ENCODE results near the gene SACM1L. TPM values are rescaled to one million over a fixed set of nuclear protein-coding genes. Genes with fewer than 3 reads are reported as not detected.

The SACM1L gene
- total and polyA plus RNA-seq, 2 donors (not counting 3 experiments of a cell fraction or from before 2014, with no cell fraction given) = 11.9 to 39.9 TPM

DNA sequence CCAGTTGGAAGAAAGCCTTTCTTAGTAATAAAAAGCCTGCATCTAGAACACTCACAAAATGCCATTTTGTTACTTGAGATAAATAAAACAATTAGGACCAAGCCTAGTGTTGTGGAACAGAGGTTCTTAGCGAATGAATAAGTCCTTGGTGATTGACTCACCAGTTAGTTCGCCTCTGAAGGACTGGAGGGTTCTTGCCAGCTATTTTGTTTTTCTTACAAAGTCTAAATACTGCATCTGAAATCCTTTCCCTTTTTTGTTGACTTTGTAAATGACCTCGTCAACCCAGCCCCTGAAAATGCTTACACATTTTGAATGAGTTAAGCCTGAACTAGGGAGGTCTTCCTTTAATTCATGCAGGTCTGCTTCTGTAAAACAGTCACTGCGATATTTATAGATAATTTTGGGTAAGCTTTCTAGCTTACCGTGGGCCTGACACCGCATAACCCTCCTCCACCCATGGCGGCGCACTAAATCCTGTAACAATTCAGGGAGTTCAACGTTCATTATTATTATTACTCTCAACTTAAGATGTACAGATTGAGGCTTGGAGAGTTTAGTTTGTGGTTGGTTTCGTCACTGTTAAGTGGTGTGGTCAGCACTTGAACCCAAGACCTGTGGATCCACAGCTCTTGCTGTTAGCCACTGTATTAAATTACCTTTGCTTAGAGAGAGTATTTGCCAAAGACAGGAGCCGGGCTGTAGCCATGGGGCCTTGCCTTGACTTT lies 45.0 kb upstream of the SACM1L start:
- peak overlapping the region; percentile 89 for H3K27ac ChIP-seq (ENCODE audit: insufficient read depth, low read depth, low read length)
- dilution Hi-C loops (cut with MboI; ENCODE audit: extremely low pct_ligation_motif_present, low sequenced_read_pairs) = no loop called here
- ChIA-PET POLR2A (interaction anchor here (1.1 kb wide), 1 partner anchor 23 kb away, joined by 3 read pairs; no protein-coding TSS in a partner anchor), CTCF (interaction anchor here (1.0 to 3.7 kb wide), 14 partner anchors 10 to 135 kb away, joined by 3 to 42 read pairs (median 4); no protein-coding TSS in a partner anchor)
- no peaks in the 10 kb centered on the region for H3K27me3 ChIP-seq (ENCODE audit: control insufficient read depth in 2 of 2, insufficient read depth in 2 of 2, low read length in 2 of 2)
- H3K9ac ChIP-seq (replicated peaks; ENCODE audit: extremely low read depth, insufficient read depth, low read length) = peak overlapping the region; percentile 75
- no peak overlapping the region for H2AFZ ChIP-seq (ENCODE audit: low read depth, low read length)
- peak overlapping the region in 1 of 3 experiments; percentile 39 for H3K4me3 ChIP-seq (replicated peaks in 1 of 3; ENCODE audit: insufficient read depth in 1 of 3, low read depth in 1 of 3, low read length in 3 of 3)
- no peaks in the 10 kb centered on the region for H4K20me1 ChIP-seq (replicated peaks; ENCODE audit: control insufficient read depth, extremely low read depth, insufficient read depth, low read length)
- DNase-seq (ENCODE audit: low read depth, low spot score) (peak; percentile 93), FAIRE-seq (peak; percentile 92)
- H3K79me2 ChIP-seq (ENCODE audit: control insufficient read depth, insufficient read depth, low read length) = peaks cover 63% of the 10 kb centered on the region
- TF ChIP-seq POLR2AphosphoS5 (IDR thresholded peaks at IDR 0.05; ENCODE audit: insufficient read depth, low read depth, low read length) (peak; percentile 60), FOS (IDR thresholded peaks at IDR 0.05; ENCODE audit: borderline replicate concordance, insufficient read depth, low read length) (peak; percentile 70), GATA2 (IDR thresholded peaks at IDR 0.05; ENCODE audit: insufficient read depth, insufficient read length, low read depth, low read length) (peak; percentile 28), EZH2 (IDR thresholded peaks at IDR 0.05; ENCODE audit: borderline replicate concordance, low read depth, low read length, severe bottlenecking) (no peak), MYC (IDR thresholded peaks at IDR 0.05; ENCODE audit: low read depth, low read length) (no peak), POLR2A (IDR thresholded peaks at IDR 0.05; ENCODE audit: low read depth, low read length) (peak; percentile 43), JUN (IDR thresholded peaks at IDR 0.05; ENCODE audit: borderline replicate concordance, insufficient read depth, insufficient read length, low read depth) (peak; percentile 31)
- TF ChIP-seq, protein P1, sequence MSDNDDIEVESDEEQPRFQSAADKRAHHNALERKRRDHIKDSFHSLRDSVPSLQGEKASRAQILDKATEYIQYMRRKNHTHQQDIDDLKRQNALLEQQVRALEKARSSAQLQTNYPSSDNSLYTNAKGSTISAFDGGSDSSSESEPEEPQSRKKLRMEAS (IDR thresholded peaks at IDR 0.05; ENCODE audit: insufficient read depth, insufficient read length) = no peak
- TF ChIP-seq, protein P2, sequence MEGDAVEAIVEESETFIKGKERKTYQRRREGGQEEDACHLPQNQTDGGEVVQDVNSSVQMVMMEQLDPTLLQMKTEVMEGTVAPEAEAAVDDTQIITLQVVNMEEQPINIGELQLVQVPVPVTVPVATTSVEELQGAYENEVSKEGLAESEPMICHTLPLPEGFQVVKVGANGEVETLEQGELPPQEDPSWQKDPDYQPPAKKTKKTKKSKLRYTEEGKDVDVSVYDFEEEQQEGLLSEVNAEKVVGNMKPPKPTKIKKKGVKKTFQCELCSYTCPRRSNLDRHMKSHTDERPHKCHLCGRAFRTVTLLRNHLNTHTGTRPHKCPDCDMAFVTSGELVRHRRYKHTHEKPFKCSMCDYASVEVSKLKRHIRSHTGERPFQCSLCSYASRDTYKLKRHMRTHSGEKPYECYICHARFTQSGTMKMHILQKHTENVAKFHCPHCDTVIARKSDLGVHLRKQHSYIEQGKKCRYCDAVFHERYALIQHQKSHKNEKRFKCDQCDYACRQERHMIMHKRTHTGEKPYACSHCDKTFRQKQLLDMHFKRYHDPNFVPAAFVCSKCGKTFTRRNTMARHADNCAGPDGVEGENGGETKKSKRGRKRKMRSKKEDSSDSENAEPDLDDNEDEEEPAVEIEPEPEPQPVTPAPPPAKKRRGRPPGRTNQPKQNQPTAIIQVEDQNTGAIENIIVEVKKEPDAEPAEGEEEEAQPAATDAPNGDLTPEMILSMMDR (IDR thresholded peaks at IDR 0.05; ENCODE audit: extremely low read depth in 1 of 2, insufficient read depth in 1 of 2, low read depth in 1 of 2, low read length in 2 of 2) = no peak
- H3K36me3 ChIP-seq (ENCODE audit: control insufficient read depth in 2 of 2, extremely low read depth in 1 of 2, insufficient read depth in 2 of 2, low read length in 2 of 2) = no peaks in the 10 kb centered on the region
- intact Hi-C loops (cut with micrococcal nuclease) = loop anchor here (1.0 kb wide), 1 partner anchor 13 kb away; no protein-coding TSS in a partner anchor
- no peaks in the 10 kb centered on the region for H3K9me1 ChIP-seq (replicated peaks; ENCODE audit: control insufficient read depth, extremely low read depth, insufficient read depth, low read length)
- peaks cover 75% of the 10 kb centered on the region for H3K4me1 ChIP-seq (ENCODE audit: control insufficient read depth, extremely low read depth, insufficient read depth, low read length)
- BruUV-seq (replicated peaks) = TSS peak; percentile 60
- no peaks in the 10 kb centered on the region for H3K9me3 ChIP-seq (replicated peaks; ENCODE audit: control insufficient read depth, insufficient read depth, low read length)
- peak overlapping the region; percentile 59 for H3K4me2 ChIP-seq (ENCODE audit: insufficient read depth, low read length)

Measured in endothelial cell of umbilical vein (primary cell).